HUDEP-2 (cell line): Measurements from ENCODE around the gene KCNMA1.
"Not testable (repeated sequence)": the region's sequence is repeated elsewhere in the genome, so short reads cannot be mapped to it uniquely, and the experiment has no call there.

Experiments
- DNase-seq, 76 experiments: peaks; one replicate each; lab custom pipeline; 2025; ENCODE audit not compliant: unreplicated experiment in 76 of 76; lab: John Stamatoyannopoulos, UW

Gene KCNMA1

GRCh38 chr10:77589703-77590102, 47.9 kb downstream of the KCNMA1 start:
- not testable (repeated sequence) for DNase-seq

- no peak for DNase-seq
Observed at GRCh38 chr10:77588886-77589285, 48.7 kb downstream of the KCNMA1 start.

- DNase-seq = no peak
Observed at GRCh38 chr10:77587416-77587790, 50.2 kb downstream of the KCNMA1 start.

- DNase-seq = no peak
Observed at GRCh38 chr10:77586719-77587415, 50.7 kb downstream of the KCNMA1 start.

GRCh38 chr10:77584938-77585337, 52.7 kb downstream of the KCNMA1 start:
- DNase-seq = no peak

GRCh38 chr10:77583527-77583926, 54.1 kb downstream of the KCNMA1 start:
- no peak for DNase-seq

GRCh38 chr10:77582710-77583115, 54.9 kb downstream of the KCNMA1 start:
- peak in 26 of 76 experiments; percentile 3 to 65 (median 22) for DNase-seq

GRCh38 chr10:77581738-77582137, 55.9 kb downstream of the KCNMA1 start:
- no peak for DNase-seq

- DNase-seq = no peak
Observed at GRCh38 chr10:77580482-77580881, 57.1 kb downstream of the KCNMA1 start.

- DNase-seq = no peak
Observed at GRCh38 chr10:77578583-77579227, 58.9 kb downstream of the KCNMA1 start.

- DNase-seq = no peak
Observed at GRCh38 chr10:77577666-77578229, 59.9 kb downstream of the KCNMA1 start.

- DNase-seq = no peak
Observed at GRCh38 chr10:77576444-77577032, 61.1 kb downstream of the KCNMA1 start.

- DNase-seq = no peak
Observed at GRCh38 chr10:77576007-77576367, 61.6 kb downstream of the KCNMA1 start.

GRCh38 chr10:77575271-77576006, 62.2 kb downstream of the KCNMA1 start:
- DNase-seq = no peak

GRCh38 chr10:77574438-77574837, 63.2 kb downstream of the KCNMA1 start:
- no peak for DNase-seq

- DNase-seq = not testable (repeated sequence)
Observed at GRCh38 chr10:77572520-77572919, 65.1 kb downstream of the KCNMA1 start.

GRCh38 chr10:77571490-77571889, 66.1 kb downstream of the KCNMA1 start:
- DNase-seq = no peak

GRCh38 chr10:77566914-77567566, 70.6 kb downstream of the KCNMA1 start:
- no peak for DNase-seq

GRCh38 chr10:77566236-77566635, 71.4 kb downstream of the KCNMA1 start:
- no peak for DNase-seq

GRCh38 chr10:77565590-77566023, 72.0 kb downstream of the KCNMA1 start:
- no peak for DNase-seq
